IMR-90 (cell line): ENCODE measurements around the gene TSPAN14. TPM values are rescaled to one million over a fixed set of nuclear protein-coding genes. Genes with fewer than 3 reads are reported as not detected.

Experiments used
- ATAC-seq: fragments of 200-7000 bp; cut with Tn5 transposase; 2 replicates; pipeline ENCODE4 v1.9.1; 2020; ENCODE audit warnings: low read depth, mild to moderate bottlenecking, moderate library complexity
- BruUV-seq: library from RNA; stranded (reverse); fragments of 400-500 nt; replicated peaks from 2 replicates; lab custom pipeline; 2021; lab: Mats Ljungman, UMichigan
- CTCF ChIA-PET: fragments of 300-600 bp; formaldehyde crosslinking; extraction: SDS; loops from one replicate; lab custom pipeline; 2021; ENCODE audit warnings: antibody characterized with exemption; lab: Yijun Ruan, JAX
- POLR2A ChIA-PET: fragments of 300-600 bp; sonication (Branson Sonifier 250); formaldehyde crosslinking; loops from one replicate; lab custom pipeline; 2022; ENCODE audit warnings: antibody characterized with exemption; ENCODE audit not compliant: unreplicated experiment; lab: Charles Lee
- DNase-seq: peaks from one replicate; pipeline ENCODE4 v3.0.0; 2013
- H2AFZ ChIP-seq: replicated peaks from 2 replicates; pipeline ENCODE3; 2013; ENCODE audit warnings: low read length, mild to moderate bottlenecking; ENCODE audit not compliant: poor library complexity
- H2AK5ac ChIP-seq: 2 replicates; pipeline ENCODE4 v1.6.1; 2013; ENCODE audit warnings: low read depth, low read length, inconsistent platforms
- H2AK9ac ChIP-seq: replicated peaks from 2 replicates; pipeline ENCODE3; 2013; ENCODE audit warnings: mild to moderate bottlenecking, low read depth, low read length, moderate library complexity; ENCODE audit not compliant: poor library complexity
- H2BK120ac ChIP-seq: 2 replicates; pipeline ENCODE4 v1.6.1; 2013; ENCODE audit warnings: low read depth, low read length, inconsistent platforms
- H2BK15ac ChIP-seq: 3 replicates; pipeline ENCODE4 v1.6.1; 2013; ENCODE audit warnings: low read depth, low read length, inconsistent platforms
- H2BK20ac ChIP-seq: 2 replicates; pipeline ENCODE4 v1.6.1; 2013; ENCODE audit warnings: low read depth, mild to moderate bottlenecking, inconsistent platforms, low read length, moderate library complexity
- H2BK5ac ChIP-seq: 2 replicates; pipeline ENCODE4 v1.6.1; 2013; ENCODE audit warnings: mild to moderate bottlenecking, low read depth, low read length, inconsistent platforms; ENCODE audit not compliant: poor library complexity, severe bottlenecking
- H3K14ac ChIP-seq: replicated peaks from 2 replicates; pipeline ENCODE4 v1.6.1; 2013; ENCODE audit warnings: low read depth, low read length, inconsistent platforms
- H3K18ac ChIP-seq: 2 replicates; pipeline ENCODE4 v1.6.1; 2013; ENCODE audit warnings: low read depth, low read length, control low read depth
- H3K23ac ChIP-seq: 2 replicates; pipeline ENCODE4 v1.6.1; 2013; ENCODE audit warnings: low read depth, low read length, inconsistent platforms
- H3K27ac ChIP-seq: 2 replicates; pipeline ENCODE4 v1.5.1; 2013; ENCODE audit warnings: mild to moderate bottlenecking, control low read depth, low read length; ENCODE audit not compliant: insufficient read depth
- H3K27me3 ChIP-seq: 2 replicates; pipeline ENCODE4 v1.6.1; 2013; ENCODE audit warnings: low read length; ENCODE audit not compliant: control insufficient read depth, insufficient read depth
- H3K36me3 ChIP-seq: 2 replicates; pipeline ENCODE4 v1.6.1; 2013; ENCODE audit warnings: low read length, mixed read lengths; ENCODE audit not compliant: control insufficient read depth, insufficient read depth
- H3K4ac ChIP-seq: 2 replicates; pipeline ENCODE4 v1.6.1; 2013; ENCODE audit warnings: low read depth, low read length, inconsistent platforms
- H3K4me1 ChIP-seq: 2 replicates; pipeline ENCODE4 v1.6.1; 2013; ENCODE audit warnings: low read length, mixed read lengths; ENCODE audit not compliant: control insufficient read depth, insufficient read depth
- H3K4me2 ChIP-seq: 2 replicates; pipeline ENCODE4 v1.6.1; 2013; ENCODE audit warnings: low read depth, mild to moderate bottlenecking, control low read depth, low read length, moderate library complexity
- H3K4me3 ChIP-seq: 2 replicates; pipeline ENCODE4 v1.5.1; 2013; ENCODE audit warnings: low read depth, mild to moderate bottlenecking, control low read depth, low read length, moderate library complexity; ENCODE audit not compliant: insufficient read depth
- H3K56ac ChIP-seq: 2 replicates; pipeline ENCODE4 v1.6.1; 2013; ENCODE audit warnings: low read length, inconsistent platforms; ENCODE audit not compliant: insufficient read depth; ENCODE audit errors: extremely low read depth
- H3K79me1 ChIP-seq, 2 experiments: 2 replicates each; pipeline ENCODE4 v1.6.1; 2013; ENCODE audit warnings: low read length in 2 of 2, inconsistent platforms in 1 of 2, low read depth in 1 of 2
- H3K9ac ChIP-seq: 2 replicates; pipeline ENCODE4 v1.6.1; 2013; ENCODE audit warnings: low read depth, low read length, control low read depth
- H3K9me1 ChIP-seq: 2 replicates; pipeline ENCODE4 v1.6.1; 2013; ENCODE audit warnings: low read length, inconsistent platforms; ENCODE audit not compliant: insufficient read depth
- H3K9me3 ChIP-seq: 2 replicates; pipeline ENCODE4 v1.6.1; 2013; ENCODE audit warnings: low read length; ENCODE audit not compliant: control insufficient read depth, insufficient read depth
- H4K20me1 ChIP-seq: 2 replicates; pipeline ENCODE4 v1.6.1; 2013; ENCODE audit warnings: low read length, inconsistent platforms; ENCODE audit not compliant: insufficient read depth
- H4K5ac ChIP-seq: 2 replicates; pipeline ENCODE4 v1.6.1; 2013; ENCODE audit warnings: mild to moderate bottlenecking, low read depth, low read length, control low read depth
- H4K8ac ChIP-seq, 2 experiments: 2 replicates each; pipeline ENCODE4 v1.6.1; 2013; ENCODE audit warnings: low read depth in 2 of 2, low read length in 2 of 2, control low read depth in 1 of 2, inconsistent platforms in 1 of 2
- H4K91ac ChIP-seq: 2 replicates; pipeline ENCODE4 v1.6.1; 2013; ENCODE audit warnings: low read depth, low read length, inconsistent platforms; ENCODE audit not compliant: insufficient read depth
- RFX5 ChIP-seq: IDR thresholded peaks from 2 replicates; pipeline ENCODE4 v1.8.0; 2012; ENCODE audit warnings: low read depth, mild to moderate bottlenecking, low read length, moderate library complexity
- WGBS, 2 experiments: methylation state at CpG; one replicate each; pipeline versions ENCODE4 v1.1.5 to v1.1.7; 2013; ENCODE audit warnings: missing lambda C conversion rate in 2 of 2; ENCODE audit not compliant: insufficient read length in 1 of 2; ENCODE audit errors: extremely low coverage in 2 of 2; 5-methylcytosine and 5-hydroxymethylcytosine counted together
- dilution Hi-C: fragments of 300-500 bp; cut with HindIII; formaldehyde crosslinking; loops from one replicate; pipeline ENCODE4 v1.14.3; 2018; ENCODE audit warnings: low sequenced_read_pairs; ENCODE audit not compliant: unreplicated experiment
- in situ Hi-C: fragments of 300-500 bp; cut with MboI; formaldehyde crosslinking; loops from 3 replicates; pipeline ENCODE4 v1.14.3; 2019; ENCODE audit warnings: low sequenced_read_pairs, inconsistent platforms, mixed read lengths
- intact Hi-C: fragments of 100-400 bp; cut with micrococcal nuclease; formaldehyde crosslinking; loops from 2 replicates; pipeline ENCODE4 v1.10.0; 2022
- polyA plus RNA-seq, 3 experiments: library from polyadenylated mRNA; depleted of rRNA; stranded (reverse); fragments of >200 nt; gene quantifications; 2 replicates each; pipeline ENCODE4 v1.2.3, GENCODE V29; 2012; ENCODE audit warnings: low replicate concordance in 1 of 3
- total RNA-seq: library from RNA; depleted of rRNA; stranded (reverse); fragments of >200 nt; gene quantifications from 2 replicates; pipeline ENCODE4 v1.2.3, GENCODE V29; 2012

Gene TSPAN14
- total and polyA plus RNA-seq, 2 of the 4 experiments (the other 2 are of a cell fraction) = 18.5 to 43.0 TPM

DNA sequence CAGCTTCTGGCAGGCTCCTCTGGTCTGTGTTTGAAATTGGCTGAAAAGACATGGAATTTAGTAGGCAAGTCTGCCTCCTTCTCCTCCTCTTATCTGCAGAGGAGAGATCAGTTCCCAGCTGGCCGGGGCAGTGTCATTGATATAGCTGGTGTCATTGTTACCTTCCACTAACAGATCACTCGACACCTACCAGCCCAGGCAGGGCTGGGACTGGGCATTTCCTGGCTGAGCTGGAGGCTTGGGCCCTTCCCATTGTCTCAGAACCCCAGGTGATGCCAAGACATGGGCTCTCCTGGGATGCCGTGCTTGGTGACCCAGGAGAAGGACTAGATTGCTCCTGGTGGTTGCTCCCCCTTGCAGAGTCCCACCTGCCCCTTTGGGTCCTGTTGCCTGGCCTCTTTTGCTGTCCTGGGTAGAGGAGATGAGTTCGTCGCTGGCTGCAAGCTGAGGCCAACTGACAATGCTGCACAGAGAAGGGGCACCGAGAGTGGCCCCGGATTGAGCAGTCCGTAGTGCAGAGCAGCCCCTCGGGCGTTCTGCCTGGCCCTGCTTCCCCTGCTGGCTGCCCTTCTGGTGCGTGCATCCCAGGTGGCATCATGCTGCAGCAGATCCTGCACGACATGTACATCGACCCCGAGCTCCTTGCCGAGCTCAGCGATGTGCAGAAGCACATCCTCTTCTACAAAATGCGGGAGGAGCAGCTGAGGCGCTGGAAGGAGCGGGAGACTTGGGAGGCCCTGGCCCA is 83.8 kb downstream of the TSPAN14 start, which contains the start of gene SH2D4B:
TSS of gene SH2D4B (plus strand) at position 167 of the 745 bp plus-strand sequence. CDS start at position 597, 430 bp downstream.
- no peak within 1 kb of the TSS for H3K4me2 ChIP-seq
- H2BK120ac ChIP-seq = no peak within 1 kb of the TSS
- no peak within 1 kb of the TSS for H3K14ac ChIP-seq
- no peak within 1 kb of the TSS for H3K18ac ChIP-seq
- no peak within 1 kb of the TSS for H3K27ac ChIP-seq
- DNase-seq = no peak
- no peaks in the 10 kb centered on the region for H4K20me1 ChIP-seq
- peaks cover 11% of the 10 kb centered on the region for H3K27me3 ChIP-seq
- no peak within 1 kb of the TSS for H4K8ac ChIP-seq
- no peak for ATAC-seq
- no peak within 1 kb of the TSS for H2AFZ ChIP-seq
- H4K91ac ChIP-seq = no peak within 1 kb of the TSS
- H3K79me1 ChIP-seq = no peaks in the 10 kb centered on the region
- no TSS peak for BruUV-seq
- H3K36me3 ChIP-seq = no peaks in the 10 kb centered on the region
- no peak within 1 kb of the TSS for H2BK15ac ChIP-seq
- no peak within 1 kb of the TSS for H2AK9ac ChIP-seq
- ChIA-PET CTCF (no interaction called here), POLR2A (no interaction called here)
- no peak within 1 kb of the TSS for H3K23ac ChIP-seq
- no peak within 1 kb of the TSS for H3K4ac ChIP-seq
- no peaks in the 10 kb centered on the region for H3K9me1 ChIP-seq
- H2BK20ac ChIP-seq = no peak within 1 kb of the TSS
- H3K9me3 ChIP-seq = no peaks in the 10 kb centered on the region
- no peaks in the 10 kb centered on the region for H3K4me1 ChIP-seq
- no peak within 1 kb of the TSS for H2AK5ac ChIP-seq
- no peak for TF ChIP-seq RFX5
- in situ Hi-C loops = no loop called here
- no peak within 1 kb of the TSS for H3K4me3 ChIP-seq
- H3K56ac ChIP-seq = no peak within 1 kb of the TSS
- dilution Hi-C loops = no loop called here
- H4K5ac ChIP-seq = no peak within 1 kb of the TSS
- no peak within 1 kb of the TSS for H2BK5ac ChIP-seq
- 91% methylated on average over 11 of the region's 19 CpGs; no CpG with 5 or more reads in 1 of the 2 experiments for WGBS, 2 experiments
- intact Hi-C loops = no loop called here
- H3K9ac ChIP-seq = no peak within 1 kb of the TSS
